K562 (cell line): ENCODE data around the gene AMDHD2. TPM values are rescaled to one million over a fixed set of nuclear protein-coding genes. Genes with fewer than 3 reads are reported as not detected.

Experiments
- ATF7 ChIP-seq: fragments of 450-650 bp; IDR thresholded peaks from 2 replicates; pipeline ENCODE4 v1.7.1; 2014; ENCODE audit warnings: mild to moderate bottlenecking, moderate library complexity
- C11orf30 ChIP-seq: fragments of 450-650 bp; IDR thresholded peaks from 2 replicates; pipeline ENCODE4 v1.6.1; 2016; ENCODE audit warnings: low read depth, mild to moderate bottlenecking
- CTCF ChIP-seq, 3 experiments: IDR thresholded peaks in 2 of 3; conservative IDR thresholded peaks in 1 of 3; 2 replicates each; pipeline ENCODE4 v1.5.1; 2011 to 2012; ENCODE audit warnings: low read length in 3 of 3, mild to moderate bottlenecking in 3 of 3, control low read depth in 2 of 3, improper control_type of control experiment in 1 of 3, inconsistent platforms in 1 of 3, low read depth in 1 of 3, mixed read lengths in 1 of 3, moderate library complexity in 1 of 3; ENCODE audit not compliant: insufficient read depth in 2 of 3
- EGR1 ChIP-seq: fragments of 450-650 bp; conservative IDR thresholded peaks from 2 replicates; pipeline ENCODE4 v1.6.1; 2017; ENCODE audit warnings: mild to moderate bottlenecking
- GTF2E2 ChIP-seq: fragments of 200-800 bp; sonication (Bioruptor generic); IDR thresholded peaks from 2 replicates; pipeline ENCODE4 v1.6.1; 2016; ENCODE audit warnings: missing genetic modification characterization, missing compliant biosample characterization
- HDAC1 ChIP-seq, 2 experiments: fragments of 450-650 bp; IDR thresholded peaks; 2 replicates each; pipeline ENCODE4 v1.6.1; 2016 to 2017; ENCODE audit warnings: inconsistent platforms in 1 of 2, mild to moderate bottlenecking in 1 of 2, moderate library complexity in 1 of 2
- HMGXB4 ChIP-seq: sonication (generic); formaldehyde crosslinking; IDR thresholded peaks from 2 replicates; pipeline ENCODE4 v1.8.1; 2023; ENCODE audit warnings: mild to moderate bottlenecking, missing genetic modification reagents
- KDM1A ChIP-seq, 2 experiments: fragments of 450-650 bp; IDR thresholded peaks; 2 replicates each; pipeline ENCODE4 v1.6.1; 2016; ENCODE audit warnings: mild to moderate bottlenecking in 2 of 2
- MBD2 ChIP-seq: sonication (generic); IDR thresholded peaks from 2 replicates; pipeline ENCODE4 v1.6.1; 2016; ENCODE audit warnings: low read depth, borderline replicate concordance
- MNT ChIP-seq, 2 experiments: fragments of 450-650 bp; conservative IDR thresholded peaks; 2 replicates each; pipeline ENCODE4 v1.6.1; 2017; ENCODE audit warnings: mild to moderate bottlenecking in 2 of 2, moderate library complexity in 2 of 2
- NONO ChIP-seq, 2 experiments: fragments of 200-400 bp in 1 of 2; fragments of 450-650 bp in 1 of 2; formaldehyde crosslinking in 1 of 2; IDR thresholded peaks; 2 replicates each; pipeline ENCODE4 v1.6.1; 2017; ENCODE audit warnings: low read depth in 2 of 2, mild to moderate bottlenecking in 2 of 2, moderate library complexity in 2 of 2, low read length in 1 of 2
- NR2C2 ChIP-seq, 2 experiments: fragments of 200-800 bp in 1 of 2; sonication (Bioruptor generic) in 1 of 2; sonication (generic) in 1 of 2; formaldehyde crosslinking in 1 of 2; IDR thresholded peaks; 2 replicates each; pipeline versions ENCODE4 v1.6.1 to v1.8.0; 2016 to 2022; ENCODE audit warnings: mild to moderate bottlenecking in 1 of 2, missing compliant biosample characterization in 1 of 2, missing genetic modification characterization in 1 of 2, missing genetic modification reagents in 1 of 2
- PHF21A ChIP-seq: fragments of 450-650 bp; IDR thresholded peaks from 2 replicates; pipeline ENCODE4 v1.6.1; 2017; ENCODE audit warnings: low read depth, borderline replicate concordance
- RBFOX2 ChIP-seq: fragments of 200-400 bp; formaldehyde crosslinking; IDR thresholded peaks from 2 replicates; pipeline ENCODE4 v1.6.1; 2017; ENCODE audit warnings: low read depth, mild to moderate bottlenecking, low read length, moderate library complexity
- SOX6 ChIP-seq: fragments of 450-650 bp; IDR thresholded peaks from 2 replicates; pipeline ENCODE4 v1.6.1; 2014; ENCODE audit warnings: mild to moderate bottlenecking
- TBP ChIP-seq: optimal IDR thresholded peaks from 2 replicates; pipeline ENCODE3; 2011; ENCODE audit warnings: low read depth, low read length, improper control_type of control experiment
- ZNF551 ChIP-seq: fragments of 250-450 bp; sonication (Bioruptor Pico); IDR thresholded peaks from 2 replicates; pipeline ENCODE4 v1.5.0; 2021; ENCODE audit warnings: mild to moderate bottlenecking, moderate library complexity
- ZNF639 ChIP-seq, 2 experiments: fragments of 200-800 bp in 1 of 2; sonication (Bioruptor generic) in 1 of 2; sonication (generic) in 1 of 2; formaldehyde crosslinking in 1 of 2; IDR thresholded peaks in 1 of 2; conservative IDR thresholded peaks in 1 of 2; 2 replicates each; pipeline versions ENCODE4 v1.5.0 to v1.6.1; 2016 to 2020; ENCODE audit warnings: missing compliant biosample characterization in 1 of 2, missing genetic modification characterization in 1 of 2, missing genetic modification reagents in 1 of 2
- polyA plus RNA-seq, 8 experiments: library from polyadenylated mRNA; depleted of rRNA in 4 of 8; stranded (reverse) in 5 of 8; unstranded in 3 of 8; fragments of >200 nt; fragmentation: Nextera tagmentation in 2 of 8; fragmentation: Illumina TruSeq in 1 of 8; extraction: Ambion mirVana in 2 of 8; extraction: Trizol in 1 of 8; gene quantifications; 2 replicates each; pipeline versions ENCODE4 v1.2.1 to v1.2.3, GENCODE V29; 2011 to 2014; ENCODE audit warnings: inconsistent platforms in 1 of 8, missing spikeins in 1 of 8
- total RNA-seq, 7 experiments: library from RNA; depleted of rRNA in 6 of 7; stranded (reverse); fragments of >200 nt in 6 of 7; fragmentation: Illumina TruSeq in 2 of 7; extraction: Trizol in 2 of 7; gene quantifications; 2 replicates each; pipeline versions ENCODE4 v1.2.1 to v1.2.3, GENCODE V29; 2011 to 2021; ENCODE audit warnings: low replicate concordance in 1 of 7

AMDHD2 gene
- total and polyA plus RNA-seq, 9 of the 15 experiments (the other 6 are each of a cell fraction or from before 2014, with no cell fraction given), result 0.38 to 56.9 (median 18.3) TPM; not detected in 1

GRCh38 chr16:2513405-2514332, 6.5 kb upstream of the AMDHD2 start, which contains the start of gene ATP6V0C (continued):
- peak; percentile 46 for TF ChIP-seq SOX6
- peak; percentile 87 for TF ChIP-seq RBFOX2
- TF ChIP-seq MNT (conservative IDR thresholded peaks at IDR 0.05), result peak in 1 of 2 experiments; percentile 71; a peak in 2 of 4 replicates
- TF ChIP-seq HMGXB4, result peak; percentile 71; the same call in 1 of the 2 replicates
- TF ChIP-seq GTF2E2 (tag), result peak; percentile 87
- peak; percentile 99 for TF ChIP-seq ATF7
- TF ChIP-seq NONO (IDR thresholded peaks at IDR 0.05; ENCODE audit: low read depth in 2 of 2, low read length in 1 of 2), result peak; percentile 62 to 99; a peak in 3 of 4 replicates
- no peak for TF ChIP-seq NR2C2 (CRISPR knock-in tag; IDR thresholded peaks at IDR 0.05)
- TF ChIP-seq NR2C2 (tag; IDR thresholded peaks at IDR 0.05), result peak; percentile 74
- TF ChIP-seq CTCF (IDR thresholded peaks at IDR 0.05 in 2 of 3, conservative IDR thresholded peaks at IDR 0.05 in 1 of 3; ENCODE audit: insufficient read depth in 2 of 3, low read depth in 1 of 3, low read length in 3 of 3), result no peak
- TF ChIP-seq C11orf30, result peak; percentile 53
- TF ChIP-seq MBD2, result peak; percentile 81; the same call in 1 of the 2 replicates
- no peak for TF ChIP-seq PHF21A
- TF ChIP-seq HDAC1 (IDR thresholded peaks at IDR 0.05), result peak in 1 of 2 experiments; percentile 89; a peak in 2 of 4 replicates
- TF ChIP-seq ZNF639 (CRISPR knock-in tag; conservative IDR thresholded peaks at IDR 0.05 in 1 of 2, IDR thresholded peaks at IDR 0.05 in 1 of 2), result peak in 1 of 2 experiments; percentile 100; a peak in 2 of 4 replicates
- no peak for TF ChIP-seq KDM1A (IDR thresholded peaks at IDR 0.05)
- TF ChIP-seq TBP, result peak; percentile 90
- peak; percentile 73 for TF ChIP-seq EGR1
- no peak for TF ChIP-seq ZNF551 (CRISPR knock-in tag)
